ENCODE results near the gene CEMP1. TPM values are rescaled to one million over a fixed set of nuclear protein-coding genes. Genes with fewer than 3 reads are reported as not detected.
"Not testable (repeated sequence)": the region's sequence is repeated elsewhere in the genome, so short reads cannot be mapped to it uniquely, and the experiment has no call there.

CEMP1 gene
- total RNA-seq, 1 experiment from 2014 or later = not detected

- not testable (repeated sequence) for H3K27me3 ChIP-seq (ENCODE audit: control insufficient read depth, insufficient read depth, low read length); H3K4me3 ChIP-seq (ENCODE audit: insufficient read depth, low read depth, low read length); H3K36me3 ChIP-seq (replicated peaks; ENCODE audit: control insufficient read depth, insufficient read depth, low read length); DNase-seq
Observed at GRCh38 chr16:2543771-2544170, 12.6 kb upstream of the CEMP1 start.

- H3K36me3 ChIP-seq (replicated peaks; ENCODE audit: control insufficient read depth, insufficient read depth, low read length); DNase-seq; H3K27me3 ChIP-seq (ENCODE audit: control insufficient read depth, insufficient read depth, low read length); H3K4me3 ChIP-seq (ENCODE audit: insufficient read depth, low read depth, low read length): not testable (repeated sequence)
Observed at GRCh38 chr16:2541409-2541808, 10.2 kb upstream of the CEMP1 start.

DNA sequence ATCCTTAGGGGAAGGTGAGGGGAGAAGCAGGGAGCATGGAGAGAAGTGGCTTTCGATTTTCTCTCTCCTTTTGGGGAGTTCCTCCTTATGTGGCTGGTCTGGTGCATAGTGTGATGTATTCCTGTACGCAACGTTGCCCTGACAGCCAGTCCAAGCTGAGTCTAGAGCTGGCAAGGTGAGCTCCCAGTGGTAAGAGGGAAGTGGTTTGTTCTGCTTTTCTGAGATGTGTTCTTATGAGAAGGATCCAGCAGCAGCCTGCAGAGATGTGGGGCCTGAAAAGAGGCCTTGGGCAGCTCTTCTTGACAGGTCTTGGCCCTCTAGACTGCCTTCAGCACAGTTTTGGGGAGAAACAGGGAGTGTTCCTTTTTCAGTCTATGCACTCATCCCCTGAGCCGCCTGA is 9.7 kb upstream of the CEMP1 start:
- not testable (repeated sequence) for H3K36me3 ChIP-seq (replicated peaks; ENCODE audit: control insufficient read depth, insufficient read depth, low read length); DNase-seq; H3K4me3 ChIP-seq (ENCODE audit: insufficient read depth, low read depth, low read length); H3K27me3 ChIP-seq (ENCODE audit: control insufficient read depth, insufficient read depth, low read length)

DNA sequence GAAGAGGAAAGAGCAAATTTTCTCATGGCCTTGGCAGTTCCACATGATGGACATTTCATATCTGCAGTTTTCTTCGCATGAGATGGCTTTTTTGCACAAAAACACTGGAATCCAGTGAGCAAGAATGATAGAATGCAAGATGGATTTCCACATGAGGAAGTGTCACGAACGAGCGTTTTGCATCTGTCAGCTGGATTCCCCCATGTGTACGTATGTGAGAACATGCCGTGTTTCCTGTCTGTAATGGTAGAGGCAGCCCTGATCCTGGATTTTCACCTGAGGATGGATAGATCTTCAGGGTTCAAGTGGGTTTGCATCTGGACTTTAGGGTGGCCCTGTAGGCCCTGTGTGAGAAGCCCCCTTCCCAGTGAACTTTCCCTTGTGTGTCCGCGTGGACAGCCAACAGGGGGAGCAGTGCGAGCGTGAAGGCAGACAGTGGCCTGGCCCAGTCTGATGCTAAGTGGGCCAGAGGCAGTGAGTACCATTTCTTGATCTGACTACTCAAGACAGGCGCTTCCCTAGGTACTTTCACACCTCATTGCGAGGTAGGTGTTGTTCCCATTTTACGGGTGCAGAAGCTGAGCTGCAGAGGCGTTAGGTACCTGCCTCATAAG is 8.7 kb upstream of the CEMP1 start:
- DNase-seq; H3K27me3 ChIP-seq (ENCODE audit: control insufficient read depth, insufficient read depth, low read length); H3K4me3 ChIP-seq (ENCODE audit: insufficient read depth, low read depth, low read length); H3K36me3 ChIP-seq (replicated peaks; ENCODE audit: control insufficient read depth, insufficient read depth, low read length): not testable (repeated sequence)

- not testable (repeated sequence) for H3K4me3 ChIP-seq (ENCODE audit: insufficient read depth, low read depth, low read length); H3K27me3 ChIP-seq (ENCODE audit: control insufficient read depth, insufficient read depth, low read length); DNase-seq; H3K36me3 ChIP-seq (replicated peaks; ENCODE audit: control insufficient read depth, insufficient read depth, low read length)
Observed at GRCh38 chr16:2539192-2539844, 8.1 kb upstream of the CEMP1 start.

DNA sequence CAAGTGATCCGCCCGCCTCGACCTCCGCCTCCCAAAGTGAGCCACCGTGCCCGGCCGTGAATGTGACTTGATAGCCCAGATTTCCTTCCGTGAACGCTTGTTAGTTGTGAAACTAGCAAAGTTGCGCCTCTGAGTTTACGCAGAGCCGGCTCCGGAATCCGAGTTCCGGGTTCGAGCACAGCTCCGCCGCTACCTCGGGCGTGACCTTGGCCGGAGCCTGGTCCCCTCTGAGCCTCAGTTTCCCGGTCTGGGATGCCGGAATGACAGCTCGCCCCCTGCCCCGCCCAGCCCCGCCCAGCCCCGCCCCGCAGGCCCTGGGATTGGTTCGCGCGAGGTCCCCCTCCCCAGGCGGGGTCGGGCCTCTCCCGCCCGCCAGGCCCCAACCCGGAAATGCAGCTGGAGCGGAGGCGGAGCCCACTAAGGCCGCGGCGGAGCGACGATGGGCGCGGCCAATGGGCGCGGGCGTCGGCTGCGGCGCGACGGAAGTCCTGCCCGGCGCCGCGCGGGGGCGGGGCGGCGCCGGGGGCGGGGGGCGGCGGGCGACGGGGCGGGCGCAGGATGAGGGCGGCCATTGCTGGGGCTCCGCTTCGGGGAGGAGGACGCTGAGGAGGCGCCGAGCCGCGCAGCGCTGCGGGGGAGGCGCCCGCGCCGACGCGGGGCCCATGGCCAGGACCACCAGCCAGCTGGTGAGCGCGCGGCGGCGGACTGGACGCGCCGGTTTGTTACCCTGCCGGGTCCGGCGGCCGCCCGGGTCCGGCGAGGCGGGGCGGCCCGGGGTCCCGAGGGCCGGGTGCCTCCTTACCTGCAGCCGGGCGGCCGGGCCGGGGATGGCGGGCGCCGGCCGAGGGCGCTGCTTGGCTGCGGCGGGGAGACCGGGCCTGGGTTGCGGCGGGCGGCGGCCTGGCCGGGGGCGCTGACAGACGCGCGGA is 6.5 kb upstream of the CEMP1 start, which contains the start of gene PDPK1:
TSS of gene PDPK1 (plus strand) at position 571 of the 929 bp plus-strand sequence. CDS start at position 663, 92 bp downstream.
- H3K36me3 ChIP-seq (replicated peaks; ENCODE audit: control insufficient read depth, insufficient read depth, low read length) = no peaks in the 10 kb centered on the region
- peak within 1 kb of the TSS; percentile 62 for H3K4me3 ChIP-seq (ENCODE audit: insufficient read depth, low read depth, low read length)
- no peaks in the 10 kb centered on the region for H3K27me3 ChIP-seq (ENCODE audit: control insufficient read depth, insufficient read depth, low read length)
- DNase-seq = peak; percentile 100

DNA sequence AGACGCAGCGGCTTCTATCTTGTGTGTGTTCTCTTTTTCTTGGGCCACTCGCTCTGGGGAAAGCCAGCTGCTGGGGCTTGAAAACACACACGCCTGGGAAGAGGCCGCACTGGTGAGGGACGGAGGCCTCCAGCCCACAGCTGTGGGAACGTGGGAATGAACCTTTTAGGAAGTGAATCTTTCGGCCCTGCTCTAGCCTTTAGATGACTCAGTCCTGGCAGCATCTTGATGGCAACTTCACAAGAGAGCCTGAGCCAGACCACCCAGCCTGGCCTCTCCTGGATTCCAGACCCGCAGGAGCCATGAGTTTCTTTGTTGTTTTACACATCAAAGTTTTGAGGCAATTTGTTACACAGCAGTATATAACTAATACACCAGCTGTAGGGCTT is 4.4 kb upstream of the CEMP1 start:
- Histone ChIP-seq H3K36me3 (replicated peaks; ENCODE audit: control insufficient read depth, insufficient read depth, low read length) (no peaks in the 10 kb centered on the region), H3K27me3 (ENCODE audit: control insufficient read depth, insufficient read depth, low read length) (no peaks in the 10 kb centered on the region), H3K4me3 (ENCODE audit: insufficient read depth, low read depth, low read length) (no peak overlapping the region)
- no peak for DNase-seq

DNA sequence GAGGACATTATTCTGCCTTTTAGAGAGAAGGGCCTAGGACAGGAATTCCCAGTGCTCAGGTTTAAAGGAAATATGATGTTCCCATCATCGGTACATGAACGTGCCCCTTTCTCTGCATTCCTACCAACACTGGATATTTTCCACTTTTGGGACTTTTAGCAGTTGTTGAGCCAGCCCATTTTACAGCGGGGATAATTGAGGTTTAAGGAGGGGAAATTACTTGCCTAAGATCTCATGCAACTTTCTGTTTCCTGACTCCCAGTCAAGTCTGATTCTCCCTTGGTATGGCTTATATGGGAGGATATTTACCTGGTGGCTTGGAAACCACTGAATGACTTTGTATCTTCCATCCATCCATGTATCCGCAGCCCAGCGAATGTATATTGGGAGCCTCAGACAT is 3.1 kb upstream of the CEMP1 start:
- not testable (repeated sequence) for H3K27me3 ChIP-seq (ENCODE audit: control insufficient read depth, insufficient read depth, low read length); DNase-seq; H3K36me3 ChIP-seq (replicated peaks; ENCODE audit: control insufficient read depth, insufficient read depth, low read length); H3K4me3 ChIP-seq (ENCODE audit: insufficient read depth, low read depth, low read length)

DNA sequence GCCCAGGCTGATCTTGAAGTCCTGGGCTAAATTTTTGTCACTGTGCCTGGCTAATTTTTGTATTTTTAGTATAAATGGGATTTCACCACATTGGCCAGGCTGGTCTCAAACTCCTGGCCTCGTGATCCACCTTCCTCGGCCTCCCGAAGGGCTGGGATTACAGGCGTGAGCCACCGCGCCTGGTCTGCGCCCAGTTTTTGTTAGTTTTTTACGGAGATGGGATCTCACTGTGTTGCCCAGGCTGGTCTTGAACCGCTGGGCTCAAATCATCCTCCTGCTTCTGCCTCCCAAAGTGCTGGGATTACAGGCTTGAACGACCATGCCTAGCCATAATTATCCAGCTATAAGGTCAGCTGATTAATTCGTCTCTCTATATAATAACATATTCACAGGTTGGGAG is 2.7 kb upstream of the CEMP1 start:
- no peak for DNase-seq
- H3K27me3 ChIP-seq (ENCODE audit: control insufficient read depth, insufficient read depth, low read length) = no peaks in the 10 kb centered on the region
- H3K36me3 ChIP-seq (replicated peaks; ENCODE audit: control insufficient read depth, insufficient read depth, low read length) = no peaks in the 10 kb centered on the region
- H3K4me3 ChIP-seq (ENCODE audit: insufficient read depth, low read depth, low read length) = no peak overlapping the region

DNA sequence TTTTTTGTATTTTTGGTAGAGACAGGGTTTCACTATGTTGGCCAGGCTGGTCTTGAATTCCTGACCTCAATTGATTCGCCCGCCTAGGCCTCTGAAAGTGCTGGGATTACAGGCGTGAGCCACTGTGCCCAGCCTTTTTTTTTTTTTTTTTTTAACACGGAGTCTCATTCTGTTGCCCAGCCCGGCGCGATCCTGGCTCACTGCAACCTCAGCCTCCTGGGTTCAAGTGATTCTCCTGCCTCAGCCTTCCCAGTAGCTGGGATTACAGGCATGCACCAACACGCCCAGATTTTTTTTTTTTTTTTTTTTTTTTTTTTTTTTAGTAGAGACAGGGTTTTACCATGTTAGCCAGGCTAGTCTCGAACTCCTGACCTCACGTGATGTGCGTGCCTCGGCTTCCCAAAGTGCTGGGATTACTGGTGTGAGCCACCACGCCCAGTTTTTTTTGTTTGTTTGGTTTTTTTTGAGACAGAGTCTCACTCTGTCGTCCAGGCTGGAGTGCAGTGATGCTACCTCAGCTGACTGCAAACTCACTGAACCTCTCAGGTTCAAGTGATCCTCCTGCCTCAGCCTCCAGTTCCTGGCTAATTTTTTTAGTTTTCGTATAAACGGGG is 2.0 kb upstream of the CEMP1 start:
- H3K4me3 ChIP-seq (ENCODE audit: insufficient read depth, low read depth, low read length) = peak overlapping the region; percentile 76
- H3K27me3 ChIP-seq (ENCODE audit: control insufficient read depth, insufficient read depth, low read length); H3K36me3 ChIP-seq (replicated peaks; ENCODE audit: control insufficient read depth, insufficient read depth, low read length); DNase-seq: not testable (repeated sequence)

DNA sequence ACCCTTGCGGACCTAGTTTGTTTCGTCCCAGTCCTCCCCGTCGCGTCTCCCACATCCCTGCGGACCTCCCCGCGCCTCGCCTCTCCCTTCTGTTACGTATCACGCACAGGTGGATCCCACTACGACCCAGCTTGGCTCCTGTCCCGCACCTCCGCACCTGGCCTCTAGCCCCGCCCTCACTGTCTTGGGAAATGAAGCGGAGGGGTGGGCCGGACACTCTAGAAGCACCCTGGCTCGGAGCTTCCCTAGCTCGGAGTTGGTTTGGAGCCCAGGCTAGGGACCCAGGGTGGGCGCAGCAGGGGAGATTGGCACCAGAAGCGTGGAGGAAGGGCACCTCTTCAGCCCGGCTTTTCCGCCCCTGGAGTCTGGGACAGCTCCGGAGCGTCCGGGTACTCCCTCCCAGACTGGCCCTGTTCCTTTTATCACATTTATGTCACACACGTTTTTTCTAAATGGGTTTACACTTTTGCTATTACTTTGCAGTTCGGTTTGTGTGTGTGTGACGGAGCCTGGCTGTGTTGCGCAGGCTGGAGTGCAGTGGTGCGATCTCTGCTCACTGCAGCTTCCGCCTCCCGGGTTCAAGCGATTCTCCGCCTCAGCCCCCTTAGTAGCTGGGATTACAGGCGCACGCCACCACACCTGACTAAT is 1.4 kb upstream of the CEMP1 start:
- Histone ChIP-seq H3K27me3 (ENCODE audit: control insufficient read depth, insufficient read depth, low read length) (no peaks in the 10 kb centered on the region), H3K36me3 (replicated peaks; ENCODE audit: control insufficient read depth, insufficient read depth, low read length) (no peaks in the 10 kb centered on the region), H3K4me3 (ENCODE audit: insufficient read depth, low read depth, low read length) (peak overlapping the region; percentile 76)
- peak; percentile 91 for DNase-seq

- Histone ChIP-seq H3K4me3 (ENCODE audit: insufficient read depth, low read depth, low read length) (peak overlapping the region; percentile 76), H3K27me3 (ENCODE audit: control insufficient read depth, insufficient read depth, low read length) (no peaks in the 10 kb centered on the region), H3K36me3 (replicated peaks; ENCODE audit: control insufficient read depth, insufficient read depth, low read length) (no peaks in the 10 kb centered on the region)
- DNase-seq = peak; percentile 100
Observed at GRCh38 chr16:2531696-2532493, 687 bp upstream of the CEMP1 start.

- no peaks in the 10 kb centered on the region; the same call in 1 of the 2 replicates for H3K36me3 ChIP-seq (replicated peaks; ENCODE audit: control insufficient read depth, insufficient read depth, low read length)
- peak; percentile 87 for DNase-seq
- H3K27me3 ChIP-seq (ENCODE audit: control insufficient read depth, insufficient read depth, low read length) = no peaks in the 10 kb centered on the region
- no peak overlapping the region for H3K4me3 ChIP-seq (ENCODE audit: insufficient read depth, low read depth, low read length)
Observed at GRCh38 chr16:2530629-2531318, 434 bp downstream of the CEMP1 start.

All from H7 (cell line).